CD4-positive, alpha-beta T cell treated with Interleukin-15 for 1 hour (primary cell): ENCODE results near the gene SYNDIG1.

Source experiments
- DNase-seq: peaks from one replicate; pipeline ENCODE4 v3.0.0-alpha.2; 2020

Gene SYNDIG1

GRCh38 chr20:24529369-24529719 is 59.9 kb downstream of the SYNDIG1 start:
- DNase-seq, result no peak

DNA sequence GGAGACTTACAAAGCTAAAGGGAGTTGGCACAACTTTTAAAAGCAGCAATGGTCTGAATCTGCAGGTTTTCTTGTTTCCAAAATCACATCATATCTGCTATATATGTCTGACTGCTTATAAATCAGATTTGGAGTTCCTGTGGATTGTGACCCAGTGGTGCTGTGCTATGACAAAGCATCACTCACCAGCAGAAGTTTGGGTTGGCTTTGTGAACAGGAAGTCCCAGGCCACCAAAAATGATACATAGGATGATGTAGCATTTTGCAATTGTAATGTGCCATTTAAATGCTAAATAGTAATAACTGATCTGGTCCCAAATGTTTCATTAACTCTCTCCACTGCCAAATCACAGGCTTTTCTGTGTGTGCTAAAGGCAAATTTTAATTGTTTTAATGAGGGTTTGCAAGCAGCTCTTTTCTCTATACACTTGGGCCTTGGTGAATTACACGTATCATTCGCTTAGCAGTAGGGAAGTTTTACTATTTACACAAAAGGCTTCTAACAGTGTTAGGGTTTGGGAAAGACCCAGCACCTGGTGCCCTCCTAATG is 60.8 kb downstream of the SYNDIG1 start:
- DNase-seq, result no peak

DNA sequence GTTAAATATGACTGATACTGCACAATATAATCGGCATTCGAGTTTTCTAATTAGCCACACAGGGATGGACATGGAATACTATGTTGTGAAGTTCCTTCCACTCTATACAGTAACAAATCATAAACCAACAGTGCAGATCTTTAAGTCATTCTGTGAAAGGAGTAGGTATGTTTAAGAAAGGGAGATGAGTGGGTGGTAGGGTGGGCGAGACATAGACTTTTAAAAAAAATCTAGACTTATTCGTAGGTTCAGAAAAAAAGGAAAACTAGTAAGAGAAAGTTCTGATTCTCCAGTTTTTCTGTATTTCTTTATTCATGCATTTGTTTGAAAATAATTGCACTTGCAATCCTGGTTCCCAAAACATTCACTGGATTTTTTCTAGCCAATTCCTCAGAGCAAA is 61.8 kb downstream of the SYNDIG1 start:
- no peak for DNase-seq

- no peak for DNase-seq
Measured at GRCh38 chr20:24531631-24532419, 62.4 kb downstream of the SYNDIG1 start.

DNA sequence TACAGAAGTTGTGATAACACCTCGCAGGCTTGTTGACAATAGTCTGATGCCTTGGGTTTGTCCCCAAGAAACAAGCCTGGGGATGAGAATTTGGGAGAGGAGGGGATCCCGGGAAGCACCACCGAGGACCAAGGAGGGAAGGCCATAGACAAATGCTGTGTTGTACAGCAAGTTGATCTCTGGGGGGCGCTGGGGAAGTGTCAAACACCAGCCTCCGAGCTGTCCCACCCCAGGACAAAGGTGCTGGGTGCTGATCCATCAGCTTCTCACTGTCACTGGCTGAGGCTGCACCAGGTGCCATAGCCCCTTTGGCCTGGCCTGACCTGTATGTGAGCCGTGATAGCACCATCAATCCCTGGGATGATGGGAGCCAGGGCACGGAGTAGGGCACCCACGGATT is 64.0 kb downstream of the SYNDIG1 start:
- no peak for DNase-seq

- no peak for DNase-seq
Measured at GRCh38 chr20:24534282-24534681, 64.9 kb downstream of the SYNDIG1 start.

DNA sequence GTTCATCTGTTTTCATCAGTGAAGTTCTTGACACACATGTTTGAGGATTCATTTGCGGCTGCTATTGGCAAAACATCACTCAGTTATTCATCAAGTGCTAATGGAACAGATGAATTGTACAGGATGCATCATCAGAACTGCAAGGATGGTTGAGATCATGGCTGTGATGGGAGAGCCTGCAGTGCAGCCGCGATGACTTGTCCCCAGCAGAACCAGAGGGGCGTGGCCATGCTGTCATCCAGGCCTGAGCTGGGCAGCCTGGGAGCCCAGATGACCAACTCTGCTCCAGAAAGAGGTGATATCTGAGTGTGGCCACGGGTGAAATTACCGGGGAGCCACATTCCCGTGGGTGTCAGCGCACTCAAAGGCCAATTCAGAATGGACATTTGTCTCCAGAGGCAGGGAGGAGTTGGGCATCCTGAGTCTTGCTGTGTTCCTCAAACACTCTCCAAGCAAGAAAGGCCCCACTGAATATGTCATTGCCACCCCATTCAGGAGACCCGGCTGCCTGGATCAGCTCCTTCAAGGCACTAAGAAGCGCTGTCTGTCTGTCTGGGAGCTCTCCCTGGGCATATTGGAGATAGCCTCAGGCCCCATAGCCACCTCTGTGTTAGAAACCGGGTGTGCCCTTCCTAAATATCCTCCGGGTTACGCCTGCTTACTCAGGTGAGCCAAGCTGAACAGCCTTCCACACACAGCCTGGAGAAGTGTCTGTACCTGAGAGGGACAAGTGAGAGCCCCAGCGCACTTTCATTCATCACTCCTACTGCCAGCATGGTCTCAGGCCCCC is 66.7 kb downstream of the SYNDIG1 start:
- DNase-seq, result no peak

DNA sequence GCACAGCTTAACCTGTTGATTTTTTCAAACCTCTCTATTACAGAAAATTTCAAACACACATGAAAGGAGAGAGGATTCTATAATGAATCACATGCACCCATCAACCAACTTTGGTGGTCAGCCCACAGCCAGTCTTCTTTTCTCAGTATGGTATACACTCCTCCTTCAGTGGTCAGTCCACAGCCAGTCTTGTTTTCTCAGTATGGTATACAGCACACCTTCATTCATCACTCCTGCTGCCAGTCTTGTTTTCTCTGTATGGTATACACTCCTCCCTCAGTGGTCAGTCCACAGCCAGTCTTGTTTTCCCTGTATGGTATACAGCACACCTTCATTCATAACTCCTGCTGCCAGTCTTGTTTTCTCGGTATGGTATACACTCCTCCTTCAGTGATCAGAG is 67.8 kb downstream of the SYNDIG1 start:
- DNase-seq, result no peak

- no peak for DNase-seq
Measured at GRCh38 chr20:24542721-24543120, 73.3 kb downstream of the SYNDIG1 start.

GRCh38 chr20:24543168-24543567 is 73.7 kb downstream of the SYNDIG1 start:
- DNase-seq, result no peak

DNA sequence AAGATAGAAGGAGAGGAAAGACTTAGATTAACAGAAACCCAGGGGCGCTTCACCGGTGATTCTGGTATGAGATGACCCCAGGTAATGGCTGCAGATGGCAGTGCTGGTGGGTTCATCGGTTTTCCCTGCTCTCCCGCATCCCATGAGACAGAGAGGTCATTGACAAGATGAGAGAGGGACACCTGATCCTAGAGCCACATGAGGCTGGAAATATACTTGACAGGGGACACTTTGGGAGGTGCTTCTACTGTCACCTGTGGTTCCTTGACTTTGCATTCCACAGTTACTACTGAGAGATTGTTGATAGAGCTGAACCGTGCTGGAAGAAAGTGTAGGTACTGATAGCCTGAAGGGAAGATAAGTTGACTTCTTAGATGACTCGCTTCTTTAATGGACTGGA is 74.3 kb downstream of the SYNDIG1 start:
- no peak for DNase-seq

- DNase-seq, result no peak
Measured at GRCh38 chr20:24544371-24544770, 74.9 kb downstream of the SYNDIG1 start.

GRCh38 chr20:24545168-24545567 is 75.7 kb downstream of the SYNDIG1 start:
- no peak for DNase-seq

GRCh38 chr20:24546232-24546892 is 76.9 kb downstream of the SYNDIG1 start:
- no peak for DNase-seq

- no peak for DNase-seq
Measured at GRCh38 chr20:24547967-24548366, 78.5 kb downstream of the SYNDIG1 start.

- DNase-seq, result no peak
Measured at GRCh38 chr20:24559114-24559732, 89.8 kb downstream of the SYNDIG1 start.

DNA sequence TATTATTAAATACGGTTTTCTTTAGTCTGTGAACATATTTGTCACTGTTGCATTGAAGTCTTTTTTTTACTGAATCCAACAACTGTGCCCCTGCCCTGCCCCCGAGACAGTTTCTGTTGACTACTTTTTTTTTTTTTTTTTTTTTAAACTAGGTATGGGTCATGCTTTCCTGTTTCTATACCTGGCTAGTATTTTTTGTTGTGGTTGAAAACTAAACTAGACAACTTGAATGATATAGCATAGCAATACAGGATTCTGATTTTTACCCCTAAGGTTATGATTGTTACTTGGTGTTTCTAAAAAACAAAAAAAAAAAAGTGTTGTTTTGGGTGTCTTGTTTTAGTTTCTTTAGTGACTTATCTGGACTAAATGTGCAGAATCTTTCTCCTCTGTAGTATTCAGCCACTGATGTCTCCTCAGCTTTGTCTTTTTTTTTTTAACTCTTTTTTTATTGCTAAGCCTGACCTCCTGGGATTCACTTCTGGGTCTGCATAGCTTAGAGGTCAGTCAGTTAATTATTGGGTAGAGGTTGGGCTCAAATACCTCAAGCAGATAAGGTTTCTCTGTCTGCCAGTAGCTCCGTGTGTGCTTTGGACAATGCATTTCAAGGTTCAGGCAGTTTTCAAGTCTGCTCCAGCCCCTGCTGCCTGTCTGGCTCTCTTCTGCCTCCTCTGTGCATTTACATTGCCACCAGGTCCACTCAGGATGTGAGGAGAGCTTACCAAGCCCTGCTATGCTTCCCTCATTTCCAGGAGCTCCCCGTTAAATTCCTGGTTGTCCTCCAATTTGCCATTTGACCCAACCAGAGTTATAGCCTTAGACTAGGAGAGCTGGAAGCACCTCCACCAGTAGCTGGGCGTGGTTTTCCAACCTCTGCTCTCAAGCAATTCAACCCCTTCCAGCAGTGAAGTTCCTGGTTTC is 91.4 kb downstream of the SYNDIG1 start:
- DNase-seq, result no peak

DNA sequence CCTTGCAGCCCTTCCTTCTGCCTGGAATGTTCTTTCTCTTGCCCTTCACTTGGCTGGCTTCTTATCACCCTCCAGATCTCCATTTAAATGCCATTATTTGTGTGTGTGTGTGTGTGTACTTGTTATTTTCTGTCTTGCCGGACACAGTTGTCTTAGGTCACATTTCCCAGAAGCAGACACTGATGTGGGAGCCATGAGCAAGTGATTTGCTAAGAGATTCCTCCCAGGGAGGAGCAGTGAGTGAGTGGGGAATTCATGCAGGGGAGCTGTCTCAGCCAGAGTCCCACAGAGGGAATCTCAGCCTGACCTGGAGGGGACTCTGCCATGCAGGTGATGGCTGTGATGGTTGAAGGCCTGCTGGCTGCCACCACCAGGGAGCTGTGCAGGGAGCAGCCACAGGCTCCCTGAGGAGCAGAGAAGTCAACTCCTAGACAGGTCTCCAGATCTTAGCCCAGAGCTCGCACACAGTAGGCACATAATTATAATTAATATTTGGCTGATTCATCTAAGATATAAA is 96.5 kb downstream of the SYNDIG1 start:
- no peak for DNase-seq

DNA sequence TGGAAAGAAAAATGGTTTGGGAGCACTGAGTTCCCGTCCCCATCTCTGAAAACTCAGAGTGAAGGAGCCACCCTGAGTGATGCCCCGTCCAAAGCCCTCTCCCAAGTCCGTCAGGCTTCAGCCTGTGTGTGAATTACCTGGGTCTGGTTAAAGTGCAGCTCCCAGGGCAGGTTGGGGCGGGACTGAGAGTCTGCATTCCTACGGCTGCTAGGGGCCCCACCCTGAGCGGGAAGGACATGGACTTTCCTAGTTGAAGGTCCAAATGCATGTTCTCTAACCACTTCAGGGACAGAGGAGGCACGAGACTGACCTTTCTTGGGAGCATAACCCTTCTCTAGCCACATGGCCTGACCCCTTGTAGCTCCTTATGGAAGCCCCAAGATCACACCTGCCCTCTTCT is 97.2 kb downstream of the SYNDIG1 start:
- DNase-seq, result no peak

- no peak for DNase-seq
Measured at GRCh38 chr20:24567508-24567907, 98.1 kb downstream of the SYNDIG1 start.

DNA sequence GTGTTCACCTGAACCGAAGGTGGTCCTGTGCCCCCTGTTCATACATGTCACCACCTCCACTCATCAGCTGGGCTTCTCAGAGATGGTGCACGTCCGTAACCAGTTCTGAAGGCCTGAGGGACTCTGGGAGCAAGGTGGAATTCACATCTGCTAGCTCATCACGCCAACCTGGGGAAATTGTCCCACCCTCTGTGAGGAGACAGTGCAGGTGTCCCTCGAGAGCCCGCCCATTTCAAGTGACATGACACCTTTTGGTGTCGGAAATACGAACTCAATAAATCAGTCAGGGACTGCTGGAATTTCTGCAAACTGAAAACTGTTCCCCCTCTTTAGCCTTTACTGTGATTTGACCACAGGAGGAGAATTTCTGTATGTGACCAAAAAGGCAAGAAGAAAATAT is 99.4 kb downstream of the SYNDIG1 start:
- no peak for DNase-seq

GRCh38 chr20:24571159-24571558 is 101.7 kb downstream of the SYNDIG1 start:
- DNase-seq, result no peak
